ENCODE results near the gene RAMP3.

GRCh38 chr7:45160417-45160881 lies 2.9 kb downstream of the RAMP3 start:
- no peak for TF ChIP-seq CTCF (IDR thresholded peaks at IDR 0.05)
- TF ChIP-seq POLR2AphosphoS5 (IDR thresholded peaks at IDR 0.05) = no peak
- no peak for TF ChIP-seq EP300 (IDR thresholded peaks at IDR 0.05)

All from suprapubic skin (tissue), 4 donors.